GM12878 (cell line): ENCODE data around the gene SLC2A9. TPM values are rescaled to one million over a fixed set of nuclear protein-coding genes. Genes with fewer than 3 reads are reported as not detected.

Experiments used
- ATAC-seq: fragments of 200-7000 bp; cut with Tn5 transposase; 3 replicates; pipeline ENCODE4 v1.9.1; 2020; ENCODE audit warnings: mild to moderate bottlenecking, moderate library complexity
- BruUV-seq: library from RNA; stranded (reverse); fragments of 400-500 nt; replicated peaks from 2 replicates; lab custom pipeline; 2021; lab: Mats Ljungman, UMichigan
- CTCF ChIA-PET: fragments of 300-600 bp; sonication (Branson Sonifier 250); formaldehyde crosslinking; extraction: SDS; loops from one replicate; lab custom pipeline; 2021; ENCODE audit warnings: inconsistent platforms; lab: Yijun Ruan, JAX
- POLR2A ChIA-PET: fragments of 350-600 bp; formaldehyde crosslinking; extraction: SDS; loops from one replicate; lab custom pipeline; 2021; ENCODE audit warnings: inconsistent platforms; lab: Charles Lee
- RAD21 ChIA-PET: fragments of 300-600 bp; sonication (Branson Sonifier 250); formaldehyde crosslinking; loops from one replicate; lab custom pipeline; 2023; ENCODE audit warnings: antibody characterized with exemption; ENCODE audit not compliant: unreplicated experiment; lab: Charles Lee
- SMC1A ChIA-PET: fragments of 300-600 bp; sonication (Branson Sonifier 250); formaldehyde crosslinking; loops from one replicate; lab custom pipeline; 2023; ENCODE audit not compliant: unreplicated experiment, uncharacterized antibody; lab: Charles Lee
- DNase-seq: peaks from one replicate; pipeline ENCODE4 v3.0.0-alpha.2; 2011; ENCODE audit warnings: low read depth, low spot score
- FAIRE-seq: peaks from 3 replicates; lab custom pipeline; 2011; peaks lifted over from hg19 to GRCh38; lab: Jason Lieb, UNC
- H2AFZ ChIP-seq: 2 replicates; pipeline ENCODE4 v1.6.0; 2011; ENCODE audit warnings: low read depth, low read length, control low read depth; ENCODE audit not compliant: control insufficient read depth
- H3K27ac ChIP-seq: 2 replicates; pipeline ENCODE4 v1.5.1; 2011; ENCODE audit warnings: control low read depth; ENCODE audit not compliant: control insufficient read depth, insufficient read depth
- H3K27me3 ChIP-seq, 2 experiments: replicated peaks in 1 of 2; 2 replicates each; pipeline versions ENCODE4 v1.6.0 to v1.6.1; 2011; ENCODE audit warnings: low read length in 1 of 2; ENCODE audit not compliant: control insufficient read depth in 2 of 2, insufficient read depth in 2 of 2
- H3K36me3 ChIP-seq, 2 experiments: 2 replicates each; pipeline ENCODE4 v1.5.1; 2011; ENCODE audit warnings: low read length in 1 of 2; ENCODE audit not compliant: control insufficient read depth in 2 of 2, insufficient read depth in 2 of 2
- H3K4me1 ChIP-seq: 2 replicates; pipeline ENCODE4 v1.6.1; 2011; ENCODE audit warnings: mild to moderate bottlenecking, low read length, moderate library complexity, mixed read lengths; ENCODE audit not compliant: control insufficient read depth, insufficient read depth
- H3K4me2 ChIP-seq: 2 replicates; pipeline ENCODE4 v1.6.0; 2011; ENCODE audit warnings: control low read depth; ENCODE audit not compliant: control insufficient read depth, insufficient read depth
- H3K4me3 ChIP-seq: fragments of 200-600 bp; sonication (generic); 2 replicates; pipeline ENCODE4 v1.5.1; 2016
- H3K79me2 ChIP-seq: 2 replicates; pipeline ENCODE4 v1.6.0; 2011; ENCODE audit warnings: low read length; ENCODE audit not compliant: control insufficient read depth, insufficient read depth
- H3K9ac ChIP-seq: 2 replicates; pipeline ENCODE4 v1.8.0; 2011; ENCODE audit warnings: low read length, control low read depth, mixed read lengths; ENCODE audit not compliant: control insufficient read depth, insufficient read depth
- H3K9me3 ChIP-seq: replicated peaks from 3 replicates; pipeline ENCODE4 v1.5.1; 2011; ENCODE audit warnings: mild to moderate bottlenecking, low read length; ENCODE audit not compliant: control insufficient read depth, insufficient read depth
- H4K20me1 ChIP-seq: 2 replicates; pipeline ENCODE4 v1.6.0; 2011; ENCODE audit not compliant: control insufficient read depth, insufficient read depth
- EED ChIP-seq: sonication (generic); IDR thresholded peaks from 2 replicates; pipeline ENCODE4 v1.6.1; 2016; ENCODE audit warnings: antibody characterized with exemption, low read depth
- EGR1 ChIP-seq, 2 experiments: IDR thresholded peaks; 1 replicate in 1 of 2; 2 replicates in 1 of 2; pipeline ENCODE4 v1.6.1; 2011 to 2012; ENCODE audit warnings: low read depth in 2 of 2, low read length in 2 of 2, borderline replicate concordance in 1 of 2, mild to moderate bottlenecking in 1 of 2, moderate library complexity in 1 of 2
- EP300 ChIP-seq, 2 experiments: fragments of 150-350 bp in 1 of 2; IDR thresholded peaks; 2 replicates each; pipeline ENCODE4 v1.6.1; 2011 to 2012; ENCODE audit warnings: low read depth in 2 of 2, low read length in 2 of 2, borderline replicate concordance in 1 of 2, improper control_type of control experiment in 1 of 2, inconsistent platforms in 1 of 2; ENCODE audit not compliant: control insufficient read depth in 1 of 2
- SMC3 ChIP-seq: IDR thresholded peaks from 2 replicates; pipeline ENCODE4 v1.6.1; 2011; ENCODE audit warnings: low read length, improper control_type of control experiment, borderline replicate concordance
- WGBS: methylation state at CpG from one replicate; pipeline ENCODE4 v1.1.6; 2016; ENCODE audit warnings: low lambda C conversion rate; ENCODE audit not compliant: insufficient replicate concordance, insufficient coverage; ENCODE audit errors: missing lambda C conversion rate; 5-methylcytosine and 5-hydroxymethylcytosine counted together
- in situ Hi-C: fragments of 300-500 bp; cut with MboI; formaldehyde crosslinking; loops from 9 replicates; pipeline ENCODE4 v1.14.3; 2018; ENCODE audit warnings: mixed read lengths
- intact Hi-C: fragments of 100-400 bp; cut with micrococcal nuclease; formaldehyde crosslinking; loops from one replicate; pipeline ENCODE4 v1.14.2; 2022; ENCODE audit not compliant: unreplicated experiment
- polyA plus RNA-seq, 11 experiments: library from polyadenylated mRNA; depleted of rRNA in 4 of 11; unstranded in 6 of 11; stranded (reverse) in 5 of 11; fragments of >200 nt; fragmentation: Nextera tagmentation in 4 of 11; fragmentation: Illumina TruSeq in 1 of 11; extraction: Ambion mirVana in 4 of 11; extraction: Trizol in 1 of 11; gene quantifications; 1 replicate in 1 of 11; 2 replicates in 10 of 11; pipeline versions ENCODE4 v1.2.1 to v1.2.3, GENCODE V29; 2011 to 2016; ENCODE audit warnings: inconsistent platforms in 2 of 11, missing spikeins in 2 of 11, low read depth in 1 of 11
- total RNA-seq, 4 experiments: library from RNA; depleted of rRNA in 3 of 4; stranded (reverse); fragments of >200 nt in 3 of 4; fragmentation: Illumina TruSeq in 1 of 4; extraction: Trizol in 1 of 4; gene quantifications; 2 replicates each; pipeline versions ENCODE4 v1.2.1 to v1.2.3, GENCODE V29; 2013 to 2021
- TF ChIP-seq, protein P1 (sequence below): IDR thresholded peaks from 2 replicates; pipeline ENCODE4 v1.6.1; 2012; ENCODE audit warnings: low read length, inconsistent platforms

SLC2A9 gene
- total and polyA plus RNA-seq, 10 of the 15 experiments (the other 5 are each of a cell fraction or from before 2014, with no cell fraction given): 0.28 to 2.8 (median 1.2) TPM

DNA sequence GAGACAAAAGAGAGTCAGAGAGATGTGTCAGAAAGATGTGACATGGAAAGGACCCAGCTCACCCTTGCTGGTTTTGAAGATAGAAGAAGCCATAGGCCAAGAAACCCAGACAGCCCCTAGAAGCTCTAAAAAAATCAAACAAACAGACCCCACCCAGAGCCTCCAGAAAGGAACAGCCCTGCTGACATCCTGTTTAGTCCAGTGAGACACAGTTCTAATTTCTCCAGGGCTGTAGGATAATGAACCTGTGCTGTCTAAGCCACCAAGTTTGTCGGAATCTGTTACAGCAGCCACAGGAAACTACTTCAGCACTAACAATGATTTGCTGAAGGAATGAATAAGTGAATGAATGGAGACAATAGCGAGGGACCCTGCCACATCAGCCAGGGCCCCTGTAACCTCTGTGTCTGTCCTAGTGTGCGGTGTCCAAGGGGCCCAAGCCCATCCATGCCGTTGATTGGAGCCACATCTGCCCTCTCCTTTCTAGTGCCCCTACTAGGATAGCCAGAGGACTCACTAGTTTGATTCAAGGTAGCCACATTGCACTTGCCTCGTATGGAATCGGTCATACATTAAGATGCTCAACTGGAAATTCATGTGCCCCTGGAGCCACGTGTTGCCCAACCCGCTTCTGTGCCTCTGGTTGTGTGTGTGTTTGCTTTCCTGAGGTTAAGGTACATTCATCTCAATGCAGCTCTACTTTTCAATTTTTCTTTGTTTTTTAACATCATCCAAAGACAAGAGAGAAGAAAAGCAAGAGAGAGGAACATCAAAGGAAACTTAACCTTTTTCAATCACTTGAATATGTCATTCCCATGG, 32.5 kb upstream of the SLC2A9 start (continued):
- no peak for TF ChIP-seq EP300 (IDR thresholded peaks at IDR 0.05; ENCODE audit: borderline replicate concordance in 1 of 2, control insufficient read depth in 1 of 2, low read depth in 2 of 2, low read length in 2 of 2)
- TF ChIP-seq, protein P1, sequence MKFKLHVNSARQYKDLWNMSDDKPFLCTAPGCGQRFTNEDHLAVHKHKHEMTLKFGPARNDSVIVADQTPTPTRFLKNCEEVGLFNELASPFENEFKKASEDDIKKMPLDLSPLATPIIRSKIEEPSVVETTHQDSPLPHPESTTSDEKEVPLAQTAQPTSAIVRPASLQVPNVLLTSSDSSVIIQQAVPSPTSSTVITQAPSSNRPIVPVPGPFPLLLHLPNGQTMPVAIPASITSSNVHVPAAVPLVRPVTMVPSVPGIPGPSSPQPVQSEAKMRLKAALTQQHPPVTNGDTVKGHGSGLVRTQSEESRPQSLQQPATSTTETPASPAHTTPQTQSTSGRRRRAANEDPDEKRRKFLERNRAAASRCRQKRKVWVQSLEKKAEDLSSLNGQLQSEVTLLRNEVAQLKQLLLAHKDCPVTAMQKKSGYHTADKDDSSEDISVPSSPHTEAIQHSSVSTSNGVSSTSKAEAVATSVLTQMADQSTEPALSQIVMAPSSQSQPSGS: no peak
- TF ChIP-seq EED: no peak

DNA sequence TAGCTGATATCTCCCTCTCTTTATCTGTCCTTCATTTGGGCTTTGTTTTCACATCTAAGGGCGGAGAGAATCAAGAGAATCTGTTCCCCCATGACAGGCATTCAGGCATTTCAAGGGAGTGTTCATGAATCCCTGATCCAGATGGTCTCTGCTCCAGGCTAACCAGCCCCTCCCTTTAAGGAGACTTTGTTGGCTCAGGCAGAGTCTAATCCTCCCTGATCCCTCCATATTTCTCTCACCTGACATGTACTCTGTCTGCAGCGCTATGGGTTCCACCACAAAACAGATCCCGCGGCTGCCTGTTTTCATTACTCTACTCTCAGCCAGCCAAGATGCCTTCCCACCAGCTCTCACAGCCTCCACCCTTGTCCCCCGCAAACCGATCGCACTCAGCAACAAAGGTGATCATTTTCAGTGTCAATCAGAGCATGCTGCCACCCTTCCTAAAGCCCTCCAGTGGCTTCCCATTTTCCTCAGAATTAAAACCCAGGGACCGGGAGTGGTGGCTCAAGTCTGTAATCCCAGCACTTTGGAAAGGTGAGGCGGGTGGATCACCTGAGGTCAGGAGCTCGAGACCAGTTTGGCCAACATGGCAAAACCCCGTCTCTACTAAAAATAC, 30.3 kb upstream of the SLC2A9 start:
- FAIRE-seq: no peak
- in situ Hi-C loops: no loop called here
- CTCF ChIA-PET: no interaction called here

More for the DNA sequence above, 30.3 kb upstream of the SLC2A9 start:
- H3K27me3 ChIP-seq: no peaks in the 10 kb centered on the region
- H3K4me2 ChIP-seq: no peak overlapping the region
- 65% methylated on average over 11 of the region's 11 CpGs for WGBS
- ChIA-PET RAD21 (no interaction called here), POLR2A (no interaction called here), SMC1A (no interaction called here)
- H3K9me3 ChIP-seq: no peaks in the 10 kb centered on the region
- TF ChIP-seq EGR1 (IDR thresholded peaks at IDR 0.05; ENCODE audit: borderline replicate concordance in 1 of 2, low read depth in 2 of 2, low read length in 2 of 2) (no peak), SMC3 (no peak)
- no peak overlapping the region for H2AFZ ChIP-seq
- ATAC-seq (no peak), DNase-seq (no peak)
- H3K4me3 ChIP-seq: no peak overlapping the region
- intact Hi-C loops: no loop called here
- H3K36me3 ChIP-seq: no peaks in the 10 kb centered on the region
- no TSS peak for BruUV-seq
- no peak overlapping the region for H3K9ac ChIP-seq
- no peak overlapping the region for H3K27ac ChIP-seq
- H3K4me1 ChIP-seq: no peaks in the 10 kb centered on the region
- H3K79me2 ChIP-seq: no peaks in the 10 kb centered on the region
- no peaks in the 10 kb centered on the region for H4K20me1 ChIP-seq
